Activated naive CD4-positive, alpha-beta T cell treated with anti-CD3 and anti-CD28 coated beads, Interleukin-2, amount 50 U/mL, for 72 hours (primary cell): Measurements from ENCODE around the gene TMEM106C. TPM values are rescaled to one million over a fixed set of nuclear protein-coding genes. Genes with fewer than 3 reads are reported as not detected.
"Not testable (repeated sequence)": the region's sequence is repeated elsewhere in the genome, so short reads cannot be mapped to it uniquely, and the experiment has no call there.

Source experiments
- ATAC-seq, 2 donors: fragments of 150-1000 bp; cut with Tn5 transposase; 2 replicates each; pipeline ENCODE4 v1.10.0; 2021; ENCODE audit warnings: mild to moderate bottlenecking in 2 of 2, moderate library complexity in 2 of 2
- DNase-seq, 2 donors: peaks; one replicate each; pipeline ENCODE4 v3.0.0; 2021 to 2022; ENCODE audit warnings: low spot score in 2 of 2
- H3K27ac Mint-ChIP-seq, 2 donors: one replicate each; pipeline ENCODE4 v1.8.0; 2022; ENCODE audit warnings: mild to moderate bottlenecking in 2 of 2, mixed read lengths in 2 of 2
- H3K36me3 Mint-ChIP-seq, 2 donors: one replicate each; pipeline ENCODE4 v1.8.0; 2022; ENCODE audit warnings: mixed read lengths in 2 of 2
- H3K9me3 Mint-ChIP-seq, 2 donors: one replicate each; pipeline ENCODE4 v1.8.0; 2022; ENCODE audit warnings: mixed read lengths in 2 of 2
- total RNA-seq, 2 donors: library from RNA; stranded (reverse); gene quantifications; one replicate each; pipeline ENCODE4 v1.2.3, GENCODE V29; 2022

Gene TMEM106C
- total RNA-seq, 2 donors from 2014 or later, result 134 to 305 TPM

DNA sequence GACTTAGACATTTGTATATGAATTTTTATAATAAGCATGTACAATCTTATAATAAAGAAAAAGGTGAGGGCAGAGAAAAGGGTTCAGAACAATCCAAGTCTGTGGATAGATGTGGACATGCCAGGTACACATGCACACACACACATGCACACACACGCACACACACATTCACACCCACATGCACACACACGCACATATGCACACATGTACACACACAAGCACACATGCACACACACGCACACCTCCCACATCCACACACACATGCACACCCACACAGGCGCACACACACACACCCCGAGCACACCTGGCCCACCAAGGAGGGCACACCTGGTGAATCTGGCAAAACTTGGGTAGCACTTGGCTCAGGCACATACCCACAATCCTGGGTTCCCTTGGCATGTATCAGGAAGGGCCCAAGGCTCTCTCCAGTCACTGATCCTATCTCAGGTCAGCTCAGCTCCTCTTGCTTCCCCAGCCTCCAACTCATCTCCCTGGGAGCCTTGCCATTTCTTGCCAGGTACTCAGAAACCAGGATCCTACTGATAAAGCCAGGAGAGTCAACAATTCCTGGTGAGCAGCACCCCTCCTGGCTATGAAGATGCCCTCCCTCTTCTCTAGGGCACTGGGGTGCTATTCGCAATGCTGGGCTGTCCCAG, 18.6 kb upstream of the TMEM106C start:
- H3K36me3 Mint-ChIP-seq, result no peaks in the 10 kb centered on the region
- no peak overlapping the region for H3K27ac Mint-ChIP-seq
- ATAC-seq (no peak), DNase-seq (no peak)
- no peaks in the 10 kb centered on the region for H3K9me3 Mint-ChIP-seq

DNA sequence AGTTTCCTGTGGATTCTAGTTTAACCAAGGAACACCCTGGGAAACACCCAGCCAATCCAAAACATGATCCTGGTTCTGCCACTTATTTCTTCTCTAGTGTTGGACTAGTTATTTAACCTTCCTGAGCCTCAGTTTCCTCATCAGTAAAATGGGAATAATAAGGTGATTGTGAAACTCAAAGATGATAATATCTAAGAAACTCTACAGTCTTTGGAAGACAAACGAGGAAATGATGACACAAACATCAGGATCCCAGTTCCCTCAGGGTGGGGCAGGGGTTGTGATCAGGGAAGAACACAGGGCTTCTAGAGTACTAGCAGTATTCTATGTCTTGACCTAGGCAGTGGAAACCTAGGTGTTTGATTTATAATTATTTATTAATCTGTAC, 18.1 kb upstream of the TMEM106C start:
- no peak for ATAC-seq

DNA sequence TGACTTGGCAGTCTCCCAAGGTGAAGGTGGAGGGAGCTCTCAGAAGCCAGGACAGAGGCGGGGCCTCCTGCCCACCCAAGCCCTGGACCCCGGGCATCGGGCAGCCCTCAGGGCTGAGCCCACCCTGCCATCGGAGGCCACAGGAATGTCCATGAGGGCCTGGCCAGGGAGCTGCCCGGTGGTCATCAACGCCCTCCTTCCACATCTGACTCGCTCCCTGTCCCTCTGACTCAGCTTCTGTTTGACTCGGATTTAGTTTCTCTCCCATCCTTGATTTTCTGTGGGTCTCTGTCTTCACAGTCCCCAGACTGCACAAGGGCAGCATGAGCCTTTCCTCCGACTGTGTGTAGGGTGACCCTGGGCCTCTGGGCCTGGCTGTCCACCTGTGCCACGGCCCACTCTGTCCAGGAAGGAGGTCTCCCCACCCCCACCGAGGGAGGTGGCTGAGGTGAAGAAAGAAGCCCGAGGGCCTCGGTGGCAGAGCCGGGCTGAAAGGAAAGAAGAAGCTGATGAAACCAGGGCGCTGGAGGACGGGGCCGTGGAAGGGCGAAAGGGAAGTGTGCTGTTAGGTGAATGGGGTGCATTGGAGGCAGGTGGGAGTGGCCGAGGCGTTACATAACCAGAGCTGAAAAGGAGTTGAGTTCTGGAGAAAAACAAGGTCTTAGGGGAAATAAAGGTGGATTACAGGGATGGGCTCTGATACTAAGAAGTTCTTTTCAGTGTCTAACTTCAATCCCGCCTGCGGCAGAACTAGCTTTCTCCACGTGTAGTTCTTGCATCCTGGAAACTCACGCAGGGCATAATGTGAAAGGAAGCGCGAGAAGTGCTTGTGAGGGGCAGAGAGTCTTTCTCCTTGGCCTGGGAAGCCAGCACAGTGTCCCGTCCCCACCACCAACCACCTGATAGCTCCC, 16.7 kb upstream of the TMEM106C start:
- H3K36me3 Mint-ChIP-seq, result no peaks in the 10 kb centered on the region
- peak overlapping the region in 1 of 2 donors; percentile 80 for H3K27ac Mint-ChIP-seq
- no peaks in the 10 kb centered on the region for H3K9me3 Mint-ChIP-seq
- ATAC-seq, result no peak
- no peak for DNase-seq

More for the DNA sequence above, 18.1 kb upstream of the TMEM106C start:
- DNase-seq, result no peak
- Mint-ChIP-seq H3K9me3 (no peaks in the 10 kb centered on the region), H3K36me3 (no peaks in the 10 kb centered on the region), H3K27ac (no peak overlapping the region)

DNA sequence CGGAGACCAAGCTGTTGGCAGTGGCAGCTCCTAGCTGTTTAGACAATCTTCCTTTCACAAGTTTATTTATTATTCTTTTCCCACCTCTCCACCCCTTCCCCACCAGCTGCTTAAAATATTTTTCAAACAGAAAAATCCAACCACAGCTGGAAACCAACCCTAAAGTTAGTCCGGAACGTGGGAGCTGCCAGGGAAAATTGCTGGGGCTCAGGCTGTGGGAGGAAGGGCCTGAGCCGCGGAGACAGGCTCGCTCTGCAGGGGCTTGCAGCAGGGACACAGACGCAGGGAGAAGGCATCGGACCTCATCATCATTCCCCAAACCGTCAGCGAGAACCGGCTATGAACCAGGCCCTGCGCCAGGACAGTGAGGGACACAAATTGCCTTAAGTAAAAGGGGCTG, 16.1 kb upstream of the TMEM106C start:
- Mint-ChIP-seq H3K27ac (peak overlapping the region in 1 of 2 donors; percentile 80), H3K9me3 (no peaks in the 10 kb centered on the region), H3K36me3 (no peaks in the 10 kb centered on the region)
- ATAC-seq, result no peak
- no peak for DNase-seq

DNA sequence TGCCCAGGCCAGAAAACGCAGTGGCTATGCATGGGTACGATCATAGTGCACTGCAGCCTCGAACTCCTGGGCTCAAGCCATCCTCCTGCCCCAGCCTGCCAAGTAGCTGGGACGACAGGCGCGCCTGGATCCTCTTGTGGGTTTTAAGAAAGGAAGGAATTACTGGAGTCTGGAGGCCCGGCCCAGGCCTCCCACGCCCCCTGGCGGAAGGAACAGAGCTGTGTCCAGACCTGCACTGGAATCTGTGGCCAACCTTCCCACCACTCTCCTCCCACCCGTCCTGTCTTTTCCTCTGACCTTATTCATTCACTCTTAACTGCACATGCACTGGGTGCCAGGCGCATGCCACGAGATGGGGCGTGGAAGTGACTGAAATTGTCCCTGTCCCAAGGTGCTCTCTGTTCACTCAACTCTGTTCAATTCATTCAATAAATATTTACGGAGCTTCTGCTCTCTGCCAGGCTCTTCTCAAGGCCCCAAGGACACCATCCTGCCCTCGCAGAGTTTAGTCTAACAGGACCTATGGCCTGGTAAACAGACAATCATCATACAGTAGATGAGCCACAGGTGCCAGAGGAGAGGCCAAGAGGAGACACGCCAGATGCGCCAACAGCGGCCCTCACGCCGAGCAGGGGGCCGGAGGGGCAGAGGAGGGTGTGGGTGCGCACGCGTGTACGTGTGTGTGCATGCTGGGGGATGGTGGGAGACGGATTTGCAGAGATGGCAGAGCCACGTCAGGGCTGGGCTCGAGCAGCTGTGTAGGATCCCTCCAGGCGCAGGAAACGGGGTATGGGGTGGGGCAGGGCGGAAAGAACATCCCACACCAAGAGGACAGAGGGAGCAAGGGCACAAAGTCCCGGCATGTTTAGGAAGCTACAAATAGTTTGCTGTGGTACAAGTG, 13.7 kb upstream of the TMEM106C start:
- peak in 1 of 2 donors; percentile 71 for DNase-seq
- ATAC-seq, result peak; percentile 91 to 92
- Mint-ChIP-seq H3K9me3 (no peaks in the 10 kb centered on the region), H3K36me3 (no peaks in the 10 kb centered on the region), H3K27ac (peak overlapping the region; percentile 43 to 84)

DNA sequence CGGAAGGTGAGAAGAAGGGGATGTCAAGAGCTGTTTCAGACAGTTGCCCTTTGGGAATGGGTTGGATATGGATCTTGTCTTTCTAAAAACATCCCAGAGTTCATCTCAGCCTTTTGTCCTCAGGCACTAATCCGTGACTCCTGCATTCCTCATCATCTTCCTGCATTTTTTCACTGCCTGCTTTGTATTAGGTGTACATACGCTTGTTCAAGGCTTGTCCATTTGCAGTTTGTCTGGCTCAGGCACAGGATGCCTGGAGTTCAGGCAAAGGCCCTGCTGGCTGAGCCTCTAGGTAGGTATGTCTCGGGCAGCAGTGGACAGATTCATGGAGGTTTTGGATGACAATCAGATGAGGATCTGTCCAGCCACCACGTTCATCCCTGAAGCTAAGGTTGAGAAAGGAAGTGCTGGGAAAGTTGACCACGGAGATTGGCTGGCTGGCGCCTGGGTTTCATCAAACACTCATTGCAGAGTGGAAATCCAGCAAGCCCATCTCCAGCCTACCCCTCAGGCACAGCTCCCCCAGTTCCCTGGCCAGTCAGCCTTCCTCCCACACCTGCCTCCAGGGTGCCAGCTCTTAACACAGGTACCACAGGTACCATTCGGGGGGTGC, 12.4 kb upstream of the TMEM106C start:
- H3K9me3 Mint-ChIP-seq, result no peaks in the 10 kb centered on the region
- no peak overlapping the region for H3K27ac Mint-ChIP-seq
- H3K36me3 Mint-ChIP-seq, result no peaks in the 10 kb centered on the region
- no peak for DNase-seq
- ATAC-seq, result no peak

DNA sequence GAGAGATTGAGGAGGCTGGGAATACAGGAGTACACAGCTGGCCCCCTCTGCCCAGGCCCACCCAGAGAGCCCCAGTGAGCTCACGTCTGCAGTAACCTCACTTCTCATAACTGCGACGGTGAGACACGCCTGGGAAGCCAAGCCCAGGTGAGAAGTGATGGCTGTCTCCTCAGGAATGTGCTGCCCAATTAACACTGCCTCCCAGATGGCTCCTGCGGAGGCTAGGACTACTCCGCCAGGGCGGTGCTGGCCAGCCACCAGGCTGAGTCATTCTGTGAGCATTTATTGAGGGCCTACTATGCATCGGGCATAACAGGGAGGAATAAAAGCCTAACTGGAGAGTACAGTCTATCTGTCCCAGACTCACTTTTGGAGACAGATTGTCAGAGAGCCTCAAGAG, 9.3 kb upstream of the TMEM106C start:
- no peak for ATAC-seq
- Mint-ChIP-seq H3K36me3 (peaks cover 5 to 8% of the 10 kb centered on the region in 2 donors), H3K27ac (no peak overlapping the region), H3K9me3 (peaks cover 3% of the 10 kb centered on the region in 2 donors)
- no peak for DNase-seq

DNA sequence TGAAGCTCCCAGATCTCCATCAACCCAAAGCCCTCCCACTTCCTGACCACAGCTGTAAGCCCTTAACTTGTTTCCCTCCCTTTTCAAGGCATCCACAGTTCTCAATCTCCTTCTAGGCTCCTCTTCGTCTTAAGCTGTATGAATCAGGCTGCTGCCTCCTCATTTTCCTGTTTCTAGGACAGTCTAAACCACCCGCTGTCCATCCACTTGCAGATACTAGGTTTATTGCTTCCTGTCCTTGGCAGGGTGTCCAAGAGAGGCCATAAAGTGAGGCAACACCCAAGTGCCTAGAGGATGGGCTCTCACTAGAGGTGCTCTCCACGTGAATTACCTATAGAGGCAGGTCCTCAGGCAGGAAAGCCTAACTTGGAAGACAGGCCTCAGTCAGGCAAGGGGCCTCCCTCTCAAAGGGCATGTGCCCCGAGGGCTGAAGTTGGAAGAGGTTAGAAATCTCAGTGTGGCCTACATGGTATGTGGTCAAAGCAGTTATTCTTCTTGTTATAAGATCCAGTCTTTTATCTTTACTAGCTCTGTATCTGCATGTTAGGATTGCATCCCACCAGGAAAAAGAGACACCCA, 8.8 kb upstream of the TMEM106C start:
- Mint-ChIP-seq H3K27ac (no peak overlapping the region), H3K36me3 (peaks cover 5 to 10% of the 10 kb centered on the region in 2 donors), H3K9me3 (peaks cover 3 to 6% of the 10 kb centered on the region in 2 donors)
- DNase-seq, result no peak
- ATAC-seq, result no peak

DNA sequence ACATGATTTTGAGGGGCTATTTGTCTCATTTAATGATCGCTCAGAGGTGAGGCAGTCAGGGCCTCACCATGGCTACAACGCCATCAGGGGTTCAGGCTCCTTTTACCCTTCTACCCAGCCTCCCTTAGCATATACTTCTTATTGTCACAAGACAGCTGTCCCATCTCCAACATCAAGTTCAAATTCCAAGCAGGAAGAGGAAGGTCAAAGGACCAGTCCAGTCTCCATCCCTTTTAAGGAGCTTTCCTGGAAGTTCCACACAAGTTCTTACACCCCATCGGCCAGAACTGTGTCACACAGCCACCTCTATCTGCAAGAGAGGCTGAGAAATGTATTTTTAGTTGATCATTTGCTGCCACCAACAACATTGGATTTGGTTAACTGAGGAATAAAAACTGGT, 8.3 kb upstream of the TMEM106C start:
- Mint-ChIP-seq H3K9me3 (peaks cover 3 to 12% of the 10 kb centered on the region in 2 donors), H3K27ac (no peak overlapping the region), H3K36me3 (peaks cover 5 to 15% of the 10 kb centered on the region in 2 donors)
- no peak for DNase-seq
- no peak for ATAC-seq

DNA sequence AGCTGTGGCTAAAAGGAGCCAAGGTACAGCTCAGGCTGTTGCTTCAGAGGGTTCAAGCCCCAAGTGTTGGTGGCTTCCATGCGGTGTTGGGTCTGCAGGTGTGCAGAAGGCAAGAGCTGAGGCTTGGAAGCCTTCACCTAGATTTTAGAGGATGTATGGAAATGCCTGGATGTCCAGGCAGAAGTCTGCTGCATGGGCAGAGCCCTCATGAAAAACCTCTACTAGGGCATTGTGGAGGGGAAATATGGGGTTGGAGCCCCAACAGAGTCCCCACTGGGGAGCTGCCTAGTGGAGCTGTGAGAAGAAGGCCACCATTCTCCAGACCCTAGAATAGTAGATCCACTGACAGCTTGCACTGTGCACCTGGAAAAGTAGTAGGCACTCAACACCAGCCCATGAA, 5.7 kb upstream of the TMEM106C start:
- Mint-ChIP-seq H3K36me3 (peaks cover 5 to 20% of the 10 kb centered on the region in 2 donors), H3K9me3 (peaks cover 3 to 12% of the 10 kb centered on the region in 2 donors)
- not testable (repeated sequence) for H3K27ac Mint-ChIP-seq, DNase-seq, ATAC-seq

DNA sequence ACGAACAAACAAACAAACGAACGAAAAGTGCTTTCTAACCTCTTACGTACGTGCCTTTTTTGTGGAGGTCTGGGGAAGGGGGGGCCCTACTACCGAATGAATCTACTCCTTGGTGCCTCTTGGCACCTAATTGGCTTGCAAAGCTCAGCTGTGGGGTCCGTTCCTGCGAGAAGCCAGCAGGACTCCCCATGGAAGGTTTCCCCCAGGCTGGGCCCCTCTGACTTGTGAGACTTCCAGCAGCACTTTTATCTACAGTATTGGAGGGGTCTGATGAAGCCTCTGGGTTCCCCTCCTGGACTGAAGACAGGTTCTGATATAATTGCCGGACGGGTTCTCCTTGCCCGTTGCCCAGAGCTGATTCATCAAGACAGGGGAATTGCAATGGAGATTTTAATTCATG, 1.2 kb upstream of the TMEM106C start:
- Mint-ChIP-seq H3K9me3 (peaks cover 3 to 12% of the 10 kb centered on the region in 2 donors), H3K36me3 (peaks cover 43 to 54% of the 10 kb centered on the region in 2 donors), H3K27ac (no peak overlapping the region)
- ATAC-seq (no peak), DNase-seq (no peak)

DNA sequence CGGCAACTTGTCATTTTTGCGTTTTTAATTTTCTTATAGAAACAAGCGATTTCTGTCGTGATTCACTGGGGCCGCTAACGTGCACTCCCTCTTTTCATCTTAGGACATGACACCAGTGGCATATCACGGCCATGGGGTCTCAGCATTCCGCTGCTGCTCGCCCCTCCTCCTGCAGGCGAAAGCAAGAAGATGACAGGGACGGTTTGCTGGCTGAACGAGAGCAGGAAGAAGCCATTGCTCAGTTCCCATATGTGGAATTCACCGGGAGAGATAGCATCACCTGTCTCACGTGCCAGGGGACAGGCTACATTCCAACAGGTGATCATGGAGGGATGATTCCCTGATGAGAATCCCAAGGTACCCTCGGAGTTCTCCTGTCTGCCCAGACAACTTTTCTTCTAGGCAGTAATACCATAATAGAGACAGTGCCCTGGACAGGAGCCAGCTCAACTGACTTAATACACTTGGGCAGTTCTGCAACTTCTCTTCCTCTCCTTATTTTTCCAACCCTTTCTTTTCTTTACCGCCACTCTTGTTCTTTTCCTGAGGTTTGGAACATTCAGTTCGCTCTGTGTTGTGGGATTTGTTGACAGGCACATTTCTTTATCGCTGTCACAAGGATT, 821 bp downstream of the TMEM106C start:
- peak in 1 of 2 donors; percentile 16 for ATAC-seq
- Mint-ChIP-seq H3K36me3 (peaks cover 43 to 49% of the 10 kb centered on the region in 2 donors), H3K27ac (peak overlapping the region; percentile 56 to 96), H3K9me3 (peaks cover 0 to 8% of the 10 kb centered on the region in 2 donors)
- DNase-seq, result no peak

DNA sequence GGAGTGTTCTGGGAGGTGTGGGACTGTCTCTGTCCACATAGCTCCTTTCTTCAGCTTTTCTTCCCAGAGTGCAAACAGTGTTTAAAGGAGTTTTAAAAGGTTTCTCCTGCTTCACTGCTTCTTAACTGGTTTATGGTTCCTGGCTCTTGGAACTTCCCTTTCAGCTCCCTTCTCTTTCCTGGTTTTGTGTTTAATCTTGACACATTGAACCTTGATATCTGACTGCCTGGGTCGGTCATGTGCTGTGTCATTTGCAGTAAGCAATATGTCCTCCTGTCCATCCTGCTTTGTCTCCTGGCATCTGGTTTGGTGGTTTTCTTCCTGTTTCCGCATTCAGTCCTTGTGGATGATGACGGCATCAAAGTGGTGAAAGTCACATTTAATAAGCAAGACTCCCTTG, 2.2 kb downstream of the TMEM106C start:
- no peak for DNase-seq
- Mint-ChIP-seq H3K27ac (peak overlapping the region in 1 of 2 donors; percentile 65), H3K36me3 (peaks cover 36 to 43% of the 10 kb centered on the region in 2 donors), H3K9me3 (no peaks in the 10 kb centered on the region)
- no peak for ATAC-seq

DNA sequence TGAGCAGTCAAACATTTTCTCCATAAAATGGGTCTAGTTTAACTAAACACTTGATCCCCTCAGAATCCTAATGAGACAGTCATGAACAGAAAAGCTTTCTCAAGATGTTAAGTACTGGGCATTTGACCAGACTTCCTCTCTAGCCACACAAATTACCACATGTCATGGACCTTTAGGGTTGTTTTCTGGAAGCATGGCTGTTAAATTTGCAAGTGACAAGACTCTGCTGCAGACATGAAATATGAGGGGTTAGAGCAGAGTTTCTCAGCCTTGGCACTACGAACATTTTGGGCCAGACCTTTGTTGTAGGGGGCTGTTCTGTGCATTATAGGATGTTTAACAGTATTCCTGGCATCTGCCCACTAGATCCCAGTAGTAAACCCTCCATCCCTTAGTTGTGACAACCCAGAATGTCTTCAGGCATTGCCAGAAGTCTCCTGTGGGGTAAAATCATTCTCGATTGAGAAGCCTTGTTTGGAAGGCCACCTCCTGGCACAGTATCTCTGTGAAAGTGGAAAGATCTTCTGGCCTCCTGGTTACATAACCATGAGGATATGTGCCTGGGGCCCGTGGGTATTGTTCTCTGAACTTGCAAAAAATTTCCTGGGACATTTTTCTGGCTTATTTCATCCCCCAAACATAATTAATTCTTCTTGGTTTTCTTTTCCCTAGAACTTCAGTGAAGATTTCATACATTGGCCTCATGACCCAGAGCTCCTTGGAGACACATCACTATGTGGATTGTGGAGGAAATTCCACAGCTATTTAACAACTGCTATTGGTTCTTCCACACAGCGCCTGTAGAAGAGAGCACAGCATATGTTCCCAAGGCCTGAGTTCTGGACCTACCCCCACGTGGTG, 4.3 kb downstream of the TMEM106C start:
- peaks cover 36 to 43% of the 10 kb centered on the region in 2 donors for H3K36me3 Mint-ChIP-seq
- no peak for DNase-seq
- peak overlapping the region in 1 of 2 donors; percentile 78 for H3K27ac Mint-ChIP-seq
- H3K9me3 Mint-ChIP-seq, result no peaks in the 10 kb centered on the region
- no peak for ATAC-seq

DNA sequence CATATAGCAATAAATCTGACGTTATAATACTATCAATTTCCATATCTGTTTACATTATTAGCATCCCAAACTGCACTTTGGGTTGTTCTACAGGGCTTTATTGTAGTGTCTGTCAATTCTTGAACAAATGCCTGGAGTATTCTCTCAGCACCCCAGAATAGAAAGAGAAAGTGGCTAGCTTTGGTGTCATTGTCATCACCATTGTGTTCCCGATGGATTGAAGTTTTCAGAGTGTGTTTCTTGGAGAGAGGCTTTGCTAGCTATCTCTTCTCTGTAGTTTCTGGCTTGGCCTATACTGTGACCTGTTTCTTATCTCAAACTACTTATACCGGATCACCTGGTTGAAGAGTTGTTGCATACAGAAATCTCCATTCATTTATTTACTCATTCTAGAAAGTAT, 6.4 kb downstream of the TMEM106C start:
- DNase-seq (no peak), ATAC-seq (no peak)
- peaks cover 20 to 28% of the 10 kb centered on the region in 2 donors for H3K36me3 Mint-ChIP-seq

More for the DNA sequence above, 6.4 kb downstream of the TMEM106C start:
- Mint-ChIP-seq H3K27ac (no peak overlapping the region), H3K9me3 (no peaks in the 10 kb centered on the region)
